Panc1 (cell line): ENCODE results near the gene TMEM203. TPM values are rescaled to one million over a fixed set of nuclear protein-coding genes. Genes with fewer than 3 reads are reported as not detected.

Experiments used
- ATAC-seq: fragments of 200-7000 bp; cut with Tn5 transposase; 2 replicates; pipeline ENCODE4 v1.9.1; 2020; ENCODE audit warnings: mild to moderate bottlenecking, moderate library complexity
- BruUV-seq: library from RNA; stranded (reverse); fragments of 400-500 nt; replicated peaks from 2 replicates; lab custom pipeline; 2021; lab: Mats Ljungman, UMichigan
- CTCF ChIA-PET: fragments of 300-600 bp; sonication (Branson Sonifier 250); formaldehyde crosslinking; loops from one replicate; lab custom pipeline; 2022; ENCODE audit warnings: antibody characterized with exemption; lab: Charles Lee
- POLR2A ChIA-PET: fragments of 300-600 bp; sonication (Branson Sonifier 250); formaldehyde crosslinking; loops from one replicate; lab custom pipeline; 2022; ENCODE audit warnings: antibody characterized with exemption; lab: Charles Lee
- DNase-seq: peaks from one replicate; pipeline ENCODE4 v3.0.0-alpha.2; 2010; ENCODE audit warnings: low read depth, low spot score
- H3K27ac ChIP-seq: 2 replicates; pipeline ENCODE4 v1.5.1; 2011; ENCODE audit warnings: mild to moderate bottlenecking, low read length, inconsistent platforms
- H3K27me3 ChIP-seq: fragments of 200-500 bp; sonication (Bioruptor generic); 2 replicates; pipeline ENCODE4 v1.6.0; 2014; ENCODE audit warnings: low read length, inconsistent platforms; ENCODE audit not compliant: control insufficient read depth, insufficient read depth
- H3K36me3 ChIP-seq: fragments of 200-500 bp; sonication (Bioruptor generic); 2 replicates; pipeline ENCODE4 v1.5.1; 2014; ENCODE audit warnings: inconsistent platforms, mild to moderate bottlenecking, low read length, moderate library complexity; ENCODE audit not compliant: control insufficient read depth, insufficient read depth
- H3K4me1 ChIP-seq: 2 replicates; pipeline ENCODE4 v1.5.1; 2011; ENCODE audit warnings: inconsistent platforms, mild to moderate bottlenecking, low read length, moderate library complexity; ENCODE audit not compliant: control insufficient read depth, insufficient read depth
- H3K4me3 ChIP-seq, 2 experiments: 2 replicates each; pipeline ENCODE4 v1.5.1; 2011 to 2012; ENCODE audit warnings: low read depth in 2 of 2, low read length in 2 of 2, mild to moderate bottlenecking in 2 of 2, inconsistent platforms in 1 of 2, moderate library complexity in 1 of 2
- H3K9me3 ChIP-seq: fragments of 200-500 bp; sonication (Bioruptor generic); 2 replicates; pipeline ENCODE4 v1.5.1; 2014; ENCODE audit warnings: low read depth, mild to moderate bottlenecking, inconsistent platforms, low read length, moderate library complexity; ENCODE audit not compliant: control insufficient read depth, insufficient read depth
- POLR2AphosphoS5 ChIP-seq: IDR thresholded peaks from 2 replicates; pipeline ENCODE4 v1.6.1; 2012; ENCODE audit warnings: mild to moderate bottlenecking, low read depth, low read length, moderate library complexity
- SIN3A ChIP-seq: IDR thresholded peaks from 2 replicates; pipeline ENCODE4 v1.6.1; 2012; ENCODE audit warnings: low read depth, mild to moderate bottlenecking, low read length, moderate library complexity, borderline replicate concordance; ENCODE audit not compliant: insufficient read depth
- TCF7L2 ChIP-seq: IDR thresholded peaks from 2 replicates; pipeline ENCODE4 v1.6.1; 2011; ENCODE audit warnings: mild to moderate bottlenecking, low read depth, low read length, inconsistent platforms
- in situ Hi-C: cut with HindIII; loops from 2 replicates; pipeline ENCODE4 v1.10.0; 2016; ENCODE audit warnings: low sequenced_read_pairs, low pct_unique_long_range_greater_than_20kb
- intact Hi-C: fragments of 100-400 bp; cut with micrococcal nuclease; formaldehyde crosslinking; loops from one replicate; pipeline ENCODE4 v1.10.0; 2022; ENCODE audit not compliant: unreplicated experiment
- total RNA-seq: library from RNA; stranded (reverse); gene quantifications from one replicate; pipeline ENCODE4 v1.2.1, GENCODE V29; 2021; ENCODE audit not compliant: unreplicated experiment
- TF ChIP-seq, protein P1 (sequence below): fragments of 450-650 bp; IDR thresholded peaks from 2 replicates; pipeline ENCODE4 v1.5.1; 2017; ENCODE audit warnings: mild to moderate bottlenecking
- TF ChIP-seq, protein P2 (sequence below), 2 experiments: IDR thresholded peaks; 2 replicates each; pipeline ENCODE4 v1.6.1; 2011 to 2012; ENCODE audit warnings: low read depth in 2 of 2, control low read depth in 1 of 2, low read length in 1 of 2, mild to moderate bottlenecking in 1 of 2, moderate library complexity in 1 of 2; ENCODE audit not compliant: insufficient read depth in 1 of 2

TMEM203 gene
- total RNA-seq, 1 experiment from 2014 or later = 25.4 TPM

DNA sequence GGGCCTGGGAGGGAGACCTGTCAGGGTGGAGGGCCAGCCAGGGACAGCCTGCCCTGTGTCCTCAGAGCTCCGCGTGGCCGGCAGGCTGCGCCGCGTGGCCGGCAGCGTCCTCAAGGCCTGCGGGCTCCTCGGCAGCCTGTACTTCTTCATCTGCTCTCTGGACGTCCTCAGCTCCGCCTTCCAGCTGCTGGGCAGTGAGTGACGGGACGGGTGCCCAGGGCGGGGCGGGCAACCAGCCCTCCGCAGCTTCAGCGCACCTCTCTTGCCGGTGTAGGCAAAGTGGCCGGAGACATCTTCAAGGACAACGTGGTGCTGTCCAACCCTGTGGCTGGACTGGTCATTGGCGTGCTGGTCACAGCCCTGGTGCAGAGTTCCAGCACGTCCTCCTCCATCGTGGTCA is 27.1 kb upstream of the TMEM203 start:
- in situ Hi-C loops = no loop called here
- intact Hi-C loops = no loop called here
- CTCF ChIA-PET = interaction anchor here (0.6 kb wide), 1 partner anchor 101 kb away, joined by 4 read pairs; no protein-coding TSS in a partner anchor
- ATAC-seq (no peak), DNase-seq (no peak)
- H3K4me1 ChIP-seq = peaks cover 10% of the 10 kb centered on the region
- no peaks in the 10 kb centered on the region for H3K9me3 ChIP-seq
- H3K4me3 ChIP-seq = no peak overlapping the region
- TF ChIP-seq, protein P1, sequence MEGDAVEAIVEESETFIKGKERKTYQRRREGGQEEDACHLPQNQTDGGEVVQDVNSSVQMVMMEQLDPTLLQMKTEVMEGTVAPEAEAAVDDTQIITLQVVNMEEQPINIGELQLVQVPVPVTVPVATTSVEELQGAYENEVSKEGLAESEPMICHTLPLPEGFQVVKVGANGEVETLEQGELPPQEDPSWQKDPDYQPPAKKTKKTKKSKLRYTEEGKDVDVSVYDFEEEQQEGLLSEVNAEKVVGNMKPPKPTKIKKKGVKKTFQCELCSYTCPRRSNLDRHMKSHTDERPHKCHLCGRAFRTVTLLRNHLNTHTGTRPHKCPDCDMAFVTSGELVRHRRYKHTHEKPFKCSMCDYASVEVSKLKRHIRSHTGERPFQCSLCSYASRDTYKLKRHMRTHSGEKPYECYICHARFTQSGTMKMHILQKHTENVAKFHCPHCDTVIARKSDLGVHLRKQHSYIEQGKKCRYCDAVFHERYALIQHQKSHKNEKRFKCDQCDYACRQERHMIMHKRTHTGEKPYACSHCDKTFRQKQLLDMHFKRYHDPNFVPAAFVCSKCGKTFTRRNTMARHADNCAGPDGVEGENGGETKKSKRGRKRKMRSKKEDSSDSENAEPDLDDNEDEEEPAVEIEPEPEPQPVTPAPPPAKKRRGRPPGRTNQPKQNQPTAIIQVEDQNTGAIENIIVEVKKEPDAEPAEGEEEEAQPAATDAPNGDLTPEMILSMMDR = no peak
- TF ChIP-seq POLR2AphosphoS5 = no peak
- TF ChIP-seq, protein P2, sequence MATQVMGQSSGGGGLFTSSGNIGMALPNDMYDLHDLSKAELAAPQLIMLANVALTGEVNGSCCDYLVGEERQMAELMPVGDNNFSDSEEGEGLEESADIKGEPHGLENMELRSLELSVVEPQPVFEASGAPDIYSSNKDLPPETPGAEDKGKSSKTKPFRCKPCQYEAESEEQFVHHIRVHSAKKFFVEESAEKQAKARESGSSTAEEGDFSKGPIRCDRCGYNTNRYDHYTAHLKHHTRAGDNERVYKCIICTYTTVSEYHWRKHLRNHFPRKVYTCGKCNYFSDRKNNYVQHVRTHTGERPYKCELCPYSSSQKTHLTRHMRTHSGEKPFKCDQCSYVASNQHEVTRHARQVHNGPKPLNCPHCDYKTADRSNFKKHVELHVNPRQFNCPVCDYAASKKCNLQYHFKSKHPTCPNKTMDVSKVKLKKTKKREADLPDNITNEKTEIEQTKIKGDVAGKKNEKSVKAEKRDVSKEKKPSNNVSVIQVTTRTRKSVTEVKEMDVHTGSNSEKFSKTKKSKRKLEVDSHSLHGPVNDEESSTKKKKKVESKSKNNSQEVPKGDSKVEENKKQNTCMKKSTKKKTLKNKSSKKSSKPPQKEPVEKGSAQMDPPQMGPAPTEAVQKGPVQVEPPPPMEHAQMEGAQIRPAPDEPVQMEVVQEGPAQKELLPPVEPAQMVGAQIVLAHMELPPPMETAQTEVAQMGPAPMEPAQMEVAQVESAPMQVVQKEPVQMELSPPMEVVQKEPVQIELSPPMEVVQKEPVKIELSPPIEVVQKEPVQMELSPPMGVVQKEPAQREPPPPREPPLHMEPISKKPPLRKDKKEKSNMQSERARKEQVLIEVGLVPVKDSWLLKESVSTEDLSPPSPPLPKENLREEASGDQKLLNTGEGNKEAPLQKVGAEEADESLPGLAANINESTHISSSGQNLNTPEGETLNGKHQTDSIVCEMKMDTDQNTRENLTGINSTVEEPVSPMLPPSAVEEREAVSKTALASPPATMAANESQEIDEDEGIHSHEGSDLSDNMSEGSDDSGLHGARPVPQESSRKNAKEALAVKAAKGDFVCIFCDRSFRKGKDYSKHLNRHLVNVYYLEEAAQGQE (IDR thresholded peaks at IDR 0.05; ENCODE audit: insufficient read depth in 1 of 2, low read depth in 2 of 2, low read length in 1 of 2) = no peak
- no peak for TF ChIP-seq TCF7L2
- TF ChIP-seq SIN3A = no peak
- H3K36me3 ChIP-seq = no peaks in the 10 kb centered on the region
- no TSS peak for BruUV-seq
- no peaks in the 10 kb centered on the region for H3K27me3 ChIP-seq
- no peak overlapping the region for H3K27ac ChIP-seq
- POLR2A ChIA-PET = no interaction called here

DNA sequence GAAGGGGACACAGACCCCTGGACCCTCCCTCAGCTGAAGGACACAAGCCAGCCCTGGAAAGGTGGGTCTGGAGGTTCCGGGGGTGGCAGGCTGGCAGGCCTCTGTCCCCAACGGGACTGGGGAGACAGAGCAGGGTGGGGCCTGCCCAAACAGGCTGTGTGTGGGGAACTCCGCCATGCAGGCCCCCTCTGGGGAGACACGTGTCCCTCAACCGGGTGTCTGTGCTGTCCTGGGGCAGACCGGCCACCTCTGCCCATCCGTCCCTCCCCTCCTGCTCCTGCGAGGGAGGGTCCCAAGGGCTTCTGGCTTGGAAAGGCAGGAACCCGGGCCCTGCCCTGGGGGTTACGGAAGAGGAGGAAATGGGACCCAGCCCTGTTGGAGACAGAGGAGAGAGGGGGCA is 26.7 kb upstream of the TMEM203 start:
- CTCF ChIA-PET = interaction anchor here (0.6 kb wide), 1 partner anchor 100 kb away, joined by 4 read pairs; no protein-coding TSS in a partner anchor
- Histone ChIP-seq H3K27me3 (no peaks in the 10 kb centered on the region), H3K9me3 (no peaks in the 10 kb centered on the region), H3K4me1 (peaks cover 9% of the 10 kb centered on the region), H3K4me3 (no peak overlapping the region), H3K27ac (no peak overlapping the region), H3K36me3 (no peaks in the 10 kb centered on the region)
- BruUV-seq = no TSS peak
- POLR2A ChIA-PET = no interaction called here
- intact Hi-C loops (no loop called here), in situ Hi-C loops (no loop called here)
- no peak for ATAC-seq
- DNase-seq = no peak
- TF ChIP-seq, protein P2 (IDR thresholded peaks at IDR 0.05; ENCODE audit: insufficient read depth in 1 of 2, low read depth in 2 of 2, low read length in 1 of 2) = no peak
- TF ChIP-seq TCF7L2 (no peak), SIN3A (no peak), POLR2AphosphoS5 (no peak)
- TF ChIP-seq, protein P1 = no peak
